GM12878 (cell line): Measurements from ENCODE around the gene IFITM5. TPM values are rescaled to one million over a fixed set of nuclear protein-coding genes. Genes with fewer than 3 reads are reported as not detected.

Source experiments
- ATAC-seq: fragments of 200-7000 bp; cut with Tn5 transposase; 3 replicates; pipeline ENCODE4 v1.9.1; 2020; ENCODE audit warnings: mild to moderate bottlenecking, moderate library complexity
- BruUV-seq: library from RNA; stranded (reverse); fragments of 400-500 nt; replicated peaks from 2 replicates; lab custom pipeline; 2021; lab: Mats Ljungman, UMichigan
- CTCF ChIA-PET: fragments of 300-600 bp; sonication (Branson Sonifier 250); formaldehyde crosslinking; extraction: SDS; loops from one replicate; lab custom pipeline; 2021; ENCODE audit warnings: inconsistent platforms; lab: Yijun Ruan, JAX
- POLR2A ChIA-PET: fragments of 350-600 bp; formaldehyde crosslinking; extraction: SDS; loops from one replicate; lab custom pipeline; 2021; ENCODE audit warnings: inconsistent platforms; lab: Charles Lee
- RAD21 ChIA-PET: fragments of 300-600 bp; sonication (Branson Sonifier 250); formaldehyde crosslinking; loops from one replicate; lab custom pipeline; 2023; ENCODE audit warnings: antibody characterized with exemption; ENCODE audit not compliant: unreplicated experiment; lab: Charles Lee
- SMC1A ChIA-PET: fragments of 300-600 bp; sonication (Branson Sonifier 250); formaldehyde crosslinking; loops from one replicate; lab custom pipeline; 2023; ENCODE audit not compliant: unreplicated experiment, uncharacterized antibody; lab: Charles Lee
- DNase-seq: peaks from one replicate; pipeline ENCODE4 v3.0.0-alpha.2; 2011; ENCODE audit warnings: low read depth, low spot score
- FAIRE-seq: peaks from 3 replicates; lab custom pipeline; 2011; peaks lifted over from hg19 to GRCh38; lab: Jason Lieb, UNC
- H2AFZ ChIP-seq: 2 replicates; pipeline ENCODE4 v1.6.0; 2011; ENCODE audit warnings: low read depth, low read length, control low read depth; ENCODE audit not compliant: control insufficient read depth
- H3K27ac ChIP-seq: 2 replicates; pipeline ENCODE4 v1.5.1; 2011; ENCODE audit warnings: control low read depth; ENCODE audit not compliant: control insufficient read depth, insufficient read depth
- H3K27me3 ChIP-seq, 2 experiments: replicated peaks in 1 of 2; 2 replicates each; pipeline versions ENCODE4 v1.6.0 to v1.6.1; 2011; ENCODE audit warnings: low read length in 1 of 2; ENCODE audit not compliant: control insufficient read depth in 2 of 2, insufficient read depth in 2 of 2
- H3K36me3 ChIP-seq, 2 experiments: 2 replicates each; pipeline ENCODE4 v1.5.1; 2011; ENCODE audit warnings: low read length in 1 of 2; ENCODE audit not compliant: control insufficient read depth in 2 of 2, insufficient read depth in 2 of 2
- H3K4me1 ChIP-seq: 2 replicates; pipeline ENCODE4 v1.6.1; 2011; ENCODE audit warnings: mild to moderate bottlenecking, low read length, moderate library complexity, mixed read lengths; ENCODE audit not compliant: control insufficient read depth, insufficient read depth
- H3K4me2 ChIP-seq: 2 replicates; pipeline ENCODE4 v1.6.0; 2011; ENCODE audit warnings: control low read depth; ENCODE audit not compliant: control insufficient read depth, insufficient read depth
- H3K4me3 ChIP-seq: fragments of 200-600 bp; sonication (generic); 2 replicates; pipeline ENCODE4 v1.5.1; 2016
- H3K79me2 ChIP-seq: 2 replicates; pipeline ENCODE4 v1.6.0; 2011; ENCODE audit warnings: low read length; ENCODE audit not compliant: control insufficient read depth, insufficient read depth
- H3K9ac ChIP-seq: 2 replicates; pipeline ENCODE4 v1.8.0; 2011; ENCODE audit warnings: low read length, control low read depth, mixed read lengths; ENCODE audit not compliant: control insufficient read depth, insufficient read depth
- H3K9me3 ChIP-seq: replicated peaks from 3 replicates; pipeline ENCODE4 v1.5.1; 2011; ENCODE audit warnings: mild to moderate bottlenecking, low read length; ENCODE audit not compliant: control insufficient read depth, insufficient read depth
- H4K20me1 ChIP-seq: 2 replicates; pipeline ENCODE4 v1.6.0; 2011; ENCODE audit not compliant: control insufficient read depth, insufficient read depth
- BCL3 ChIP-seq: IDR thresholded peaks from 2 replicates; pipeline ENCODE4 v1.6.1; 2011; ENCODE audit warnings: borderline replicate concordance, low read depth, mild to moderate bottlenecking, moderate library complexity, low read length; ENCODE audit not compliant: insufficient read depth, poor library complexity, severe bottlenecking
- CHD1 ChIP-seq: IDR thresholded peaks from 2 replicates; pipeline ENCODE4 v1.6.1; 2012; ENCODE audit warnings: low read depth, low read length, improper control_type of control experiment
- IRF5 ChIP-seq: fragments of 450-650 bp; IDR thresholded peaks from 2 replicates; pipeline ENCODE4 v1.6.1; 2017; ENCODE audit warnings: borderline replicate concordance
- PRDM15 ChIP-seq: fragments of 450-650 bp; formaldehyde crosslinking; IDR thresholded peaks from 2 replicates; pipeline ENCODE4 v1.4.0; 2020; ENCODE audit warnings: mild to moderate bottlenecking, moderate library complexity
- RAD51 ChIP-seq: fragments of 450-650 bp; IDR thresholded peaks from 2 replicates; pipeline ENCODE4 v1.6.1; 2016; ENCODE audit warnings: moderate library complexity, mild to moderate bottlenecking, inconsistent platforms
- RELB ChIP-seq: fragments of 450-650 bp; IDR thresholded peaks from 2 replicates; pipeline ENCODE4 v1.6.1; 2017; ENCODE audit warnings: low read depth, mild to moderate bottlenecking, moderate library complexity
- SMAD1 ChIP-seq: fragments of 450-650 bp; IDR thresholded peaks from 2 replicates; pipeline ENCODE4 v1.6.1; 2018; ENCODE audit warnings: mild to moderate bottlenecking, low read depth; ENCODE audit not compliant: partially characterized antibody
- SMARCA5 ChIP-seq: fragments of 450-650 bp; IDR thresholded peaks from 2 replicates; pipeline ENCODE4 v1.6.1; 2017; ENCODE audit warnings: mild to moderate bottlenecking
- SP1 ChIP-seq: IDR thresholded peaks from one replicate; pipeline ENCODE4 v1.6.1; 2011; ENCODE audit warnings: low read depth, low read length
- SREBF2 ChIP-seq: IDR thresholded peaks from 2 replicates; pipeline ENCODE4 v1.6.1; 2012; ENCODE audit warnings: mild to moderate bottlenecking, low read length
- ZBTB33 ChIP-seq: fragments of 450-650 bp; IDR thresholded peaks from 2 replicates; pipeline ENCODE4 v1.6.1; 2017; ENCODE audit warnings: mild to moderate bottlenecking
- WGBS: methylation state at CpG from one replicate; pipeline ENCODE4 v1.1.6; 2016; ENCODE audit warnings: low lambda C conversion rate; ENCODE audit not compliant: insufficient replicate concordance, insufficient coverage; ENCODE audit errors: missing lambda C conversion rate; 5-methylcytosine and 5-hydroxymethylcytosine counted together
- in situ Hi-C: fragments of 300-500 bp; cut with MboI; formaldehyde crosslinking; loops from 9 replicates; pipeline ENCODE4 v1.14.3; 2018; ENCODE audit warnings: mixed read lengths
- intact Hi-C: fragments of 100-400 bp; cut with micrococcal nuclease; formaldehyde crosslinking; loops from one replicate; pipeline ENCODE4 v1.14.2; 2022; ENCODE audit not compliant: unreplicated experiment
- polyA plus RNA-seq, 11 experiments: library from polyadenylated mRNA; depleted of rRNA in 4 of 11; unstranded in 6 of 11; stranded (reverse) in 5 of 11; fragments of >200 nt; fragmentation: Nextera tagmentation in 4 of 11; fragmentation: Illumina TruSeq in 1 of 11; extraction: Ambion mirVana in 4 of 11; extraction: Trizol in 1 of 11; gene quantifications; 1 replicate in 1 of 11; 2 replicates in 10 of 11; pipeline versions ENCODE4 v1.2.1 to v1.2.3, GENCODE V29; 2011 to 2016; ENCODE audit warnings: inconsistent platforms in 2 of 11, missing spikeins in 2 of 11, low read depth in 1 of 11
- total RNA-seq, 4 experiments: library from RNA; depleted of rRNA in 3 of 4; stranded (reverse); fragments of >200 nt in 3 of 4; fragmentation: Illumina TruSeq in 1 of 4; extraction: Trizol in 1 of 4; gene quantifications; 2 replicates each; pipeline versions ENCODE4 v1.2.1 to v1.2.3, GENCODE V29; 2013 to 2021

Gene IFITM5
- total and polyA plus RNA-seq, 10 of the 15 experiments (the other 5 are each of a cell fraction or from before 2014, with no cell fraction given): not detected

GRCh38 chr11:272195-272930, 27.0 kb downstream of the IFITM5 start (continued):
- no peak for TF ChIP-seq RELB
- no peak for TF ChIP-seq SMAD1

- no peak overlapping the region for H3K27ac ChIP-seq
- ATAC-seq (no peak), DNase-seq (no peak), FAIRE-seq (no peak)
- RAD21 ChIA-PET: no interaction called here
- no peak overlapping the region for H3K9ac ChIP-seq
- no TSS peak for BruUV-seq
- H3K4me1 ChIP-seq: peaks cover 14% of the 10 kb centered on the region
- SMC1A ChIA-PET: interaction anchor here (1.0 kb wide), 1 partner anchor 18 kb away, joined by 3 read pairs; the partner anchor contains the start of gene PGGHG
- no peak overlapping the region for H3K4me2 ChIP-seq
- intact Hi-C loops (no loop called here), in situ Hi-C loops (no loop called here)
- H4K20me1 ChIP-seq: no peaks in the 10 kb centered on the region
- POLR2A ChIA-PET: interaction anchor here (1.2 kb wide), 1 partner anchor 16 kb away, joined by 3 read pairs; no protein-coding TSS in a partner anchor
- no peak overlapping the region for H2AFZ ChIP-seq
- H3K27me3 ChIP-seq: no peaks in the 10 kb centered on the region
- no peak overlapping the region for H3K4me3 ChIP-seq
- CTCF ChIA-PET: interaction anchor here (0.6 to 1.0 kb wide), 2 partner anchors 8 to 12 kb away, joined by 3 read pairs; no protein-coding TSS in a partner anchor
- 90% methylated on average over 8 of the region's 8 CpGs for WGBS
- H3K79me2 ChIP-seq: peaks cover 7% of the 10 kb centered on the region
- H3K9me3 ChIP-seq: no peaks in the 10 kb centered on the region; the same call in 2 of the 3 replicates
- H3K36me3 ChIP-seq: no peaks in the 10 kb centered on the region
- TF ChIP-seq CHD1 (no peak), RAD51 (no peak), BCL3 (no peak), SMARCA5 (no peak), SP1 (no peak), ZBTB33 (no peak), IRF5 (no peak), PRDM15 (CRISPR knock-in tag) (no peak), SREBF2 (no peak)
These were observed 28.0 kb downstream of the IFITM5 start for GRCh38 chr11:271319-271715.
